Dermis lymphatic vessel endothelial cell (primary cell): ENCODE data around the gene SERTAD1. TPM values are rescaled to one million over a fixed set of nuclear protein-coding genes. Genes with fewer than 3 reads are reported as not detected.

Source experiments
- total RNA-seq: library from RNA; depleted of rRNA; stranded (reverse); fragments of >200 nt; gene quantifications from 2 replicates; pipeline ENCODE4 v1.2.1, GENCODE V29; 2014

The SERTAD1 gene, protein sequence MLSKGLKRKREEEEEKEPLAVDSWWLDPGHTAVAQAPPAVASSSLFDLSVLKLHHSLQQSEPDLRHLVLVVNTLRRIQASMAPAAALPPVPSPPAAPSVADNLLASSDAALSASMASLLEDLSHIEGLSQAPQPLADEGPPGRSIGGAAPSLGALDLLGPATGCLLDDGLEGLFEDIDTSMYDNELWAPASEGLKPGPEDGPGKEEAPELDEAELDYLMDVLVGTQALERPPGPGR
- total RNA-seq, result 20.7 and 22.3 TPM in 2 replicates

DNA sequence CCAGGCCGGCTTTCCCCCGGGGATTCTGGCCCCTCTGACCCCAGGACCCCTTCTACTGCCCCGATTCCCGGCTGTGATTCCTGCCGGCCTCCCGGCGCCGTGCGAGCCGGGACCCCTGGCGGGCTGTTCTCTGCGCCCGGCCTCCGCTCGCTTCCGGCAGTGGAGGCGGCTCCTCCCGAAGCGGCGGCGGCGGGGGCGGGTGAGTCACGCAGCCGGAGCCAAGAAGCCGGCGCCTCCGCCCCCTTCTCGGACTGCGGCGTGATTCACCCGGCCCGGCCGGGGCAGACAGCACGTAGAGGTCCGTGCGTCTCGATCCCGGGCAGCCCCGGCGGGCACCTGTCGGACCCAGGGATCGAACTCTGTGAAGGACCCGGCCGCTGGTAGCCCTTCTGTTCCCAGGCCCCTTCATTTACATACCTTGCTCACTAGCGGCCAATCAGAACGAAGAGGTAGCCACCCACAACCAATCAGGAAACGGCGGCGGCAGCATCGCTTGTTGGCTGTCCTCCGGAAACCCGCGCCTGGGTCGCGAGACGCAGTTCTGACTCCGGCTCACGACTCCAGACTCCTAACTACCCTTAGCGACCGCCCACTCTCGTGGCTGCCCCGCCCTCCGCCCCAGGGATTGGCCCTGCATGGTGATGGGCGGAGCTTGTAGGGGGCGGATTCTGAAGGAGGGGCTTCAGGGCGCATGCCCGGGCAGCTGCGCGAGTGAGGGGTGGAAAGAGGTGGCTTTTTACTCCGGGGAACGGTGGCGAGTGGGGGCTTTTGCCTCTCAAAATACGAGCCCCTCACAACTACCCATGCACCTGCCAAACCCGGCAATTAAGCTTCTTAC lies at the start of gene SERTAD1:
TSS of gene SERTAD1 (minus strand) at position 543 of the 838 bp plus-strand sequence. CDS start 2,446 bp downstream, outside the sequence.

DNA sequence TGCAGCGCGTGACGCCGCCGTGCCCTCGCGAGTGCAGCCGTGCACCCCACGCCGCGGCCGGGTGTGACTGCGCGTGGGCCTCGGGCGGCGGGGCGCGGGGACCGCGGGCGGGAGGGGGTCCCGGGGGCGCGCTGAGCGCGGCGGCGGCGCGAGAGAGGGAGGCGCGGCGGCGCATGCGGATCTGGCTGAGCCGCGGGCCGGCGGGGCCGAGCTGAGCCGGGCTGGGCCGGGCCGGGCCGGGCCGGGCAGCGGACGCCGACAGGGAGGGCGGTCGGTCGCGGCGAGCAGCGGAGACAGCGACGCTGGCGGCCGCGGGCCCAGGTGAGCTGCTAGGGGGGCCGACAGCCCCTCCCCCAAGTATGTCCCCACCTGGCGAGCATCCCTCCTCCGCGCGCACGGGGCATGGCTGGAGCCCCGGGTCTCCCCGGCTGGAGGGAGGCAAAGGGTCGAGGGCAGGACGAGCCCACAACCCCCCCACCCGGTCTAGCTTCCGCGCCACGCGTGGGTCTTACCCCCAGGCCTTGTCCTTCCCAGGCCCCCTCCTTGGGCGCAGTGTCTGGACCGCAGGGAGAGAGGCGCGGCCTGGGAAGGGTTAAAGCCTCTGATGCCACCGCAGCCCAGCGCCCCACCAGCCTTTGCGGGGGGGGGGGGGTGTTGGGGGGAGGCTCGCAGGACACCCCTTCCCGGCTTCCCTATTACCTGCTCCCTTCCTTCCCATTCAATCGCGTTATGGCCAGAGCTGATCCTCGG lies 41.4 kb upstream of the SERTAD1 start, which contains the start of gene SPTBN4:
TSS of gene SPTBN4 (plus strand) at position 17 of the 750 bp plus-strand sequence. CDS start 5,621 bp downstream, outside the sequence.

DNA sequence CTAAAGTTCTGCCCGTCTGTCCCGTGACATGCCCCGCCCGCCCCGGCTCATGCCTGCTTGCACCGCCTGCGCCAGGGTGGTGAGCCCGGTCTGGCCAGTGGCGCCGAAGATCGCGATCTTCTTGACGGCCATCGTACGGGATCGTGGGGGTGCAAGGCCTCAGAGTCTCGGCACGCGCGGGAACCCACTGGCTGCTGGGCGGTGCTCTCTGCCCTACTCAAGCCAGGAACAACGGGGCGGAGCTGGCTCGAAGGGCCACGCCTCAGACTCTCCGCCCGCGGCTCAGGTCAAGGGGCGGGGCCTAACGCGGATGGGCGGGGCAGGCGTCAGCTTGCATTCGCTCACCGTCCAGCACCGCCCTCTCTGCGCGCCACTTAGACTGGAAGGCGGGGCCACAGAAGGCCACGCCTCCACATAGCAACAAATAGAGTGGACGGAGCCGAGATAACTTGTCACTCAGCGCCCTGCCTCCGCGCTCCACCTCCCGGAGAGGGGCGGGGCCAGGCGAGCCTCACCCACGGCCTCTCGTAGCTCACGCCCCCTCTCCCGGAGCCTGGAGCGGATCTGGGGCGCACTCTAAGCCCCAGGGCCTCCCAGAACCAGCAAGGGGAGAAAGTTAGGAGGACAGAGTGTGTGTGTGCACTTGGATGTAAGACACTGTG lies 39.9 kb upstream of the SERTAD1 start, which contains the start of gene BLVRB:
TSS of gene BLVRB (minus strand) at position 189 of the 662 bp plus-strand sequence. CDS start at position 132, 57 bp downstream.

DNA sequence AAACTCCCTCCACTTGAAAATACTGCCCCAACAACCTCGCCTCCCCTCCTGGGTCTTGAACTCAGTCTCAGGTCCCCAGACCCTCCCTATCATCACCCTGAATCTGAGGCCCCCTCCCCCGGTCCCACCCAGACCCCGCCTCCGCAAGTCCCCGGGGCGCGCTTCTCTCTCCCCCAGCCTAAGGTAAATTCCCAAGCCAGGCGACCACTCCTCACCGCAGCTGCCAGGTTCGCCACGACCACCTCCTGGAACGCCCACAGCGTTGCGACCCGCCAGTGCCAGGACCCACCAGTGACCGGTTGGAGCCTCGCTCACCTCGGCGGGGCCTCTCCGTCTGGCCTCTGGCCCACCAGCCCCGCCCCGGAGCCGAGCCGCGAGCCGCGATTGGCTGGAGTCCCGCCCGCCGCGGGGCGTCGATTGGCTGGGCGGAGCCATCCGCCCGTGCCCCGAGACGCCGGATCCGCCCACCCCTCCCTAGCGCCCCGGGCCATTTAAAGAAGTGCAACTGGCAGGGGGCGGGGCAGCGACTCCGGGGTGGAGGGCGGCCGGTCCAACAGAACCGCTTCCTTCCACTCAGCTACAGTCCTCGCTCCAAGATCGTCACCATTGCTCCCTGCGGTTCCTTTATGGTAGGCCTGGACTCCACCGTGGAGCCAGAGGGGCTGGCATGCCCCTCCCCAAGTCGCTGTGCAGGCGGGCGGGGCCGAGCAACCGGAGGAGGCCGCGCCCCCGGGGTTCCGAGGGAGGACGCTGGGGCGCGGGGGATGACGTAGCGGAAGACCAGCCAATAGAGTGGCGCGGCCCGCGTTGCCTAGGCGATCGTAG lies 18.4 kb upstream of the SERTAD1 start, which contains the start of gene SERTAD3:
TSS of gene SERTAD3 (minus strand) at position 336 of the 825 bp plus-strand sequence. CDS start 2,255 bp downstream, outside the sequence.

DNA sequence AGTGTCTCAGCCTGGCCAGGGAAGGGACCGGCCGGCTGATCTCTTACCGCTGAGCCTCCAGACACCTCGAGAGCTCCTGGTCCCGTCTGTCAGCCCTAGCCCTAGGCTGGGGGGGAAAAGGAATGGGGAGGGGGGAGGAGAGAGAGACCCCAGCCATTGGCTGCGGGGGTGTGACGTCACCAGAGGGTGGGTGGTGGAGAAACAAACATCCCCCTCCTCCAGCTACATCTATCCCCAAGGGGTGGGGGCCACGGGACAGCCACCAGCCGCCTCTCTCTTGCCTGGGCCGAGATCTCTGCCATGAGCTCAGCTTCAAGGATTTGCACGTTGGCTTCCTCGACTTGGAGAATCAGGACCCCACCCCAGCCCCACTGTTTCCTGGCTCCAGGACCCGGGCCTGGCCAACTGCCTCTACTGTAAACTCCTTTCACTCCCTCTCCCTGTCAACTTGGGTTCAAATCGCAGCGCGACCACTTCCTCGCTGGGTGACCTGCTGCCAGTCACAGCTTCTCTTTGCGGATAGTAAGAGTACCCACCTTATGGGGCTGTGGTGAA lies 12.4 kb downstream of the SERTAD1 start, which contains the start of gene PRX:
TSS of gene PRX (minus strand) at position 88 of the 555 bp plus-strand sequence. CDS start 5,446 bp downstream, outside the sequence.

DNA sequence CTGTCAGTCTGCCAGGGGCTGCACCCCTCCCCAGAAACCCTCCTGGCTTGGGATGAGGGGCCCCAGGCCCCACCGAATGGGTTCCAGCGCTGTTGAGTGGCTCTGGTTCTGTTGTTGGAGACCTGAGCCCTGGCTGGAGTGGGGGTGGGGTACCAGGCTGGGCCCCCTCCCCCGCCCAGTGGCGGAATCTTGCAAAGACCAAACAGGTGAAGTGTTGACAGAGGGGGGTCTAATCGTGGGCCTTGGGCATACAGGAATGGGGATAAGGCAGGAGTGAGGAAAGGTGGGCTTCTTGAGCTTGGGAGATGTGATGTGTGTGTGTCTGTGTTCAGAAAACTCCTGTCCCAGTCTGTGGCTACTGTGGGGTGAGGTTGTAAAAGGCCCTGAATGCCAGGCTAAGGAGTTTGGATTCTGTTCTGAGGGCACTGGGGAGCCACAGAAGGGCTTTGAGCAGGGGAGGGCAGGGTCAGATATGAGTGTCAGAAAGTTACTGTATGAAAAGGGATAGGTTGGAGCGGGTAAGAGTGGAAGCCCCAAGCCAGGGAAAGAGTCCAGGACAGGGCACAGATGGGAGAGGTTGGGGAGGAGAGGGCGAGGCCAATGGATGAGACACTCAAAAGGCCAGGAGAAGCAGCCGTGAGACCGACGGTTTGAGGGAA lies 35.6 kb downstream of the SERTAD1 start, which contains the start of gene HIPK4:
TSS of gene HIPK4 (minus strand) at position 98 of the 659 bp plus-strand sequence. CDS start 279 bp downstream, outside the sequence.

Other genes with a start within 250 kb of the SERTAD1 start
- 3.7 and 5.5 TPM in 2 replicates for gene MAP3K10, start 234.6 kb downstream of the SERTAD1 start, total RNA-seq
- not detected in 2 replicates for gene TTC9B, start 207.6 kb downstream of the SERTAD1 start, total RNA-seq
- gene CCNP, start 199.3 kb downstream of the SERTAD1 start, total RNA-seq, result 0.09 and 0.11 TPM in 2 replicates
- gene AKT2, start 140.6 kb downstream of the SERTAD1 start, total RNA-seq, result 27.0 and 30.5 TPM in 2 replicates
- gene C19orf47, start 77.6 kb downstream of the SERTAD1 start, total RNA-seq, result 3.6 and 6.1 TPM in 2 replicates
- 123 and 175 TPM in 2 replicates for gene PLD3, start 77.3 kb downstream of the SERTAD1 start, total RNA-seq
- under 0.01 TPM in 1 of 2 replicates, not detected in the other for gene HIPK4, start 35.8 kb downstream of the SERTAD1 start, total RNA-seq
- 1.5 TPM in 2 replicates for gene PRX, start 12.6 kb downstream of the SERTAD1 start, total RNA-seq
- gene SERTAD3, start 18.3 kb upstream of the SERTAD1 start, total RNA-seq, result 22.1 and 32.7 TPM in 2 replicates
- gene BLVRB, start 39.8 kb upstream of the SERTAD1 start, total RNA-seq, result 39.4 and 53.0 TPM in 2 replicates
- gene SPTBN4, start 41.0 kb upstream of the SERTAD1 start, total RNA-seq, result under 0.01 TPM in 1 of 2 replicates, not detected in the other
- gene SHKBP1, start 150.9 kb upstream of the SERTAD1 start, total RNA-seq, result 20.6 and 24.3 TPM in 2 replicates
- gene LTBP4, start 175.4 kb upstream of the SERTAD1 start, total RNA-seq, result 19.9 and 21.7 TPM in 2 replicates